Measurements from ENCODE around the gene TRIL.

Gene TRIL

DNA sequence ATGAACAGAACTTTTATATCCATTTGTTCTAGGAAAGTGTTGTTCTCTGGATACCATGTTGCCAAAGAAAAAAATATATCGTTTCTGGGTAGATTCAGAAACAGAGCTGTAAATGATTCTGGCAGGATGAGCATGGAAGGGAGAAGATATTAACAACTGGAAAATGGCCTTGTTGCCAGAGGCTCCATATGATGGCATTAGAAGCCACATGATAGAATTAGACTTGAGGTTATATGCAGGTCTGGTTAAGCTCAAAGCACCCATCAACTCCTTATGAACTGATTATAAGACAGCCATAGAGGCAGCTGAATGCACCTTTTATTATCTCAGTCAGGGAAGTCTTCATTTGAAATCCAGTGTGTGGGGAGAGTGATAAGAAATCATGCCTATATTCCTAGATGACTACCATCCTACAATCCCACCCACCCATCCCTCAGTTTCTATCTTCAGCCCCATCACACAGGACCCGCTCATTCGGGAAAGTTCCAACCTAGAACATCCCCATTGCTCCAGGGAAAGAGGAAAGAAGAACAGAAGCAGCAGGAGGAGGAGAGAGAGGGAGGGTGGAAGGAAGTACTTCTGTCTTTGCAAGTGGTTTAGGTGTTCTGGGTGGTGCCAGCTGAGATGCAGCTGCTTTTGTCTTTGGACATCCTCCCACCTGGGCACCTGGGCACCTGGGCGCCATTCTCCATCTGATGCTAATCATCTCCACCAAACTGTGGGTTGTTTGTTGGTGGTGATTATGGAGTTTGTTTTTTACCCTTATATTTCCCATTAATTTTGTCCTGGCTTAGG, 25.5 kb upstream of the TRIL start:
- Histone ChIP-seq H3K27ac (ENCODE audit: low read depth, low read length) (no peak overlapping the region), H3K4me1 (ENCODE audit: control insufficient read depth in 1 of 2, insufficient read depth in 2 of 2, low read length in 2 of 2) (peaks cover 6 to 23% of the 10 kb centered on the region in 2 donors), H3K9me3 (ENCODE audit: control insufficient read depth in 1 of 2, low read length in 2 of 2) (no peaks in the 10 kb centered on the region), H3K9ac (ENCODE audit: low read depth in 1 of 2, low read length in 2 of 2) (no peak overlapping the region), H3K36me3 (ENCODE audit: control insufficient read depth in 1 of 2, insufficient read depth in 2 of 2, low read length in 2 of 2) (no peaks in the 10 kb centered on the region), H3K4me3 (ENCODE audit: low read depth in 1 of 2, low read length in 2 of 2) (no peak overlapping the region), H3K27me3 (ENCODE audit: control insufficient read depth in 1 of 2, insufficient read depth in 2 of 2, low read length in 2 of 2) (no peaks in the 10 kb centered on the region)

DNA sequence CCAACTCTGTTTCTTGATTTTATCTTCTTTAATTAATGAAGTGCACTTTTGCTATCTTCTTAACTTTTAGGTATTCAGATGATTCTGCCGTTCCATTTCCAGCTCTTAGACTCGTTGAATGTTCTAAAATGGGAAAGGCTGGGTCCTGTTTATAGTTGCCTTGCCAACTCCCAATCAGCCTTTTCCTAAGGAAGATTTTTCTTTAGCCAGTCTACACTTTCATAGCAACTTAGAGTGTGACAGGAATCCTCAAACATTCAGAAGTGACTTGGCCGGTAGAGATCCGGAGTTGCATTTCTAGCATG, 23.0 kb upstream of the TRIL start:
- Histone ChIP-seq H3K9me3 (ENCODE audit: control insufficient read depth in 1 of 2, low read length in 2 of 2) (no peaks in the 10 kb centered on the region), H3K27me3 (ENCODE audit: control insufficient read depth in 1 of 2, insufficient read depth in 2 of 2, low read length in 2 of 2) (no peaks in the 10 kb centered on the region), H3K9ac (ENCODE audit: low read depth in 1 of 2, low read length in 2 of 2) (no peak overlapping the region), H3K27ac (ENCODE audit: low read depth, low read length) (no peak overlapping the region), H3K36me3 (ENCODE audit: control insufficient read depth in 1 of 2, insufficient read depth in 2 of 2, low read length in 2 of 2) (no peaks in the 10 kb centered on the region), H3K4me1 (ENCODE audit: control insufficient read depth in 1 of 2, insufficient read depth in 2 of 2, low read length in 2 of 2) (peaks cover 0 to 12% of the 10 kb centered on the region in 2 donors), H3K4me3 (ENCODE audit: low read depth in 1 of 2, low read length in 2 of 2) (no peak overlapping the region)

DNA sequence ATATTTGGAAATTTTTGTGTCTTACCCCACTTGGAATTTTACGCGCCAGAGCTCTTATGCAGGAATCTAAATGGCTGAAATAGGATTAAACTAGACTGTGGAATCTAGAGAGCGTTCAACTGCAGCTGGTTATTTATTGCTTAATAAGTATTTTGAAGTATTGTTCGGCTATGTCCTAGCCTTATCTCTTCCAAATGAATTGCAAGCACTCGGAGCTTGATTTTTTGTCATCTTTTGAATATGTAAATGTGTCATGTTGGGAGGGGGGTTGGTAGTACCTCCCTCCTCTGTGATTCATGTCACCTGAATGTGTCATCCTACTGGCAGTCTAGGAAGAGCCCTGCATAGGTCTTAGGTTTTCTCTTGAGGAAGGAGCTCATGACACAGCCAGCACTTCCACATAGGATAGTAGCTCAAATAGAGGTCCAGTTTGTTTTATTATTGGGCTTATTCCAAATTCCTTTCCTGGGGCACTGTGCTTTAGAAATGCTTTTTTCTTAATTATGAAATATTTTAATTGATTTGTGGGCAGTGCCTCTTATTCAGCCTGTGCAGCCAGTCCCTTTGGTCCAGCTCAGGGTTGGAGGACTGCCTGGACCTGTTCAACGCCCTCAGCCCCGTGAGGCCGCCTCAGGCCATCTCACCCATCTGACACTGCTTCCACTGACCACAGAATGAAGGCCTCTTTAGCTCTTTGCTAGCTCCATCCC, 22.5 kb upstream of the TRIL start:
- no peak overlapping the region for H3K4me3 ChIP-seq (ENCODE audit: low read depth in 1 of 2, low read length in 2 of 2)
- H3K4me1 ChIP-seq (ENCODE audit: control insufficient read depth in 1 of 2, insufficient read depth in 2 of 2, low read length in 2 of 2), result peaks cover 0 to 7% of the 10 kb centered on the region in 2 donors
- H3K36me3 ChIP-seq (ENCODE audit: control insufficient read depth in 1 of 2, insufficient read depth in 2 of 2, low read length in 2 of 2), result no peaks in the 10 kb centered on the region
- H3K27ac ChIP-seq (ENCODE audit: low read depth, low read length), result no peak overlapping the region
- no peaks in the 10 kb centered on the region for H3K9me3 ChIP-seq (ENCODE audit: control insufficient read depth in 1 of 2, low read length in 2 of 2)
- no peak overlapping the region for H3K9ac ChIP-seq (ENCODE audit: low read depth in 1 of 2, low read length in 2 of 2)
- H3K27me3 ChIP-seq (ENCODE audit: control insufficient read depth in 1 of 2, insufficient read depth in 2 of 2, low read length in 2 of 2), result no peaks in the 10 kb centered on the region

- H3K36me3 ChIP-seq (ENCODE audit: control insufficient read depth in 1 of 2, insufficient read depth in 2 of 2, low read length in 2 of 2), result no peaks in the 10 kb centered on the region
- no peak overlapping the region for H3K4me3 ChIP-seq (ENCODE audit: low read depth in 1 of 2, low read length in 2 of 2)
- H3K4me1 ChIP-seq (ENCODE audit: control insufficient read depth in 1 of 2, insufficient read depth in 2 of 2, low read length in 2 of 2), result peaks cover 0 to 2% of the 10 kb centered on the region in 2 donors
- H3K9ac ChIP-seq (ENCODE audit: low read depth in 1 of 2, low read length in 2 of 2), result no peak overlapping the region
- H3K27me3 ChIP-seq (ENCODE audit: control insufficient read depth in 1 of 2, insufficient read depth in 2 of 2, low read length in 2 of 2), result no peaks in the 10 kb centered on the region
- H3K9me3 ChIP-seq (ENCODE audit: control insufficient read depth in 1 of 2, low read length in 2 of 2), result no peaks in the 10 kb centered on the region
- H3K27ac ChIP-seq (ENCODE audit: low read depth, low read length), result no peak overlapping the region
Observed at GRCh38 chr7:28979776-28980175, 21.6 kb upstream of the TRIL start.

- Histone ChIP-seq H3K9me3 (ENCODE audit: control insufficient read depth in 1 of 2, low read length in 2 of 2) (peaks cover 5 to 8% of the 10 kb centered on the region in 2 donors), H3K27ac (ENCODE audit: low read depth, low read length) (no peak overlapping the region), H3K36me3 (ENCODE audit: control insufficient read depth in 1 of 2, insufficient read depth in 2 of 2, low read length in 2 of 2) (no peaks in the 10 kb centered on the region)
Observed at GRCh38 chr7:28977881-28978280, 19.8 kb upstream of the TRIL start.

GRCh38 chr7:28976022-28976421, 17.9 kb upstream of the TRIL start:
- Histone ChIP-seq H3K27me3 (ENCODE audit: control insufficient read depth in 1 of 2, insufficient read depth in 2 of 2, low read length in 2 of 2) (no peaks in the 10 kb centered on the region), H3K4me1 (ENCODE audit: control insufficient read depth in 1 of 2, insufficient read depth in 2 of 2, low read length in 2 of 2) (no peaks in the 10 kb centered on the region), H3K27ac (ENCODE audit: low read depth, low read length) (no peak overlapping the region), H3K4me3 (ENCODE audit: low read depth in 1 of 2, low read length in 2 of 2) (no peak overlapping the region), H3K9me3 (ENCODE audit: control insufficient read depth in 1 of 2, low read length in 2 of 2) (peaks cover 9 to 12% of the 10 kb centered on the region in 2 donors), H3K9ac (ENCODE audit: low read depth in 1 of 2, low read length in 2 of 2) (no peak overlapping the region), H3K36me3 (ENCODE audit: control insufficient read depth in 1 of 2, insufficient read depth in 2 of 2, low read length in 2 of 2) (no peaks in the 10 kb centered on the region)

More at GRCh38 chr7:28977881-28978280, 19.8 kb upstream of the TRIL start:
- Histone ChIP-seq H3K4me3 (ENCODE audit: low read depth in 1 of 2, low read length in 2 of 2) (no peak overlapping the region), H3K27me3 (ENCODE audit: control insufficient read depth in 1 of 2, insufficient read depth in 2 of 2, low read length in 2 of 2) (no peaks in the 10 kb centered on the region), H3K4me1 (ENCODE audit: control insufficient read depth in 1 of 2, insufficient read depth in 2 of 2, low read length in 2 of 2) (no peaks in the 10 kb centered on the region), H3K9ac (ENCODE audit: low read depth in 1 of 2, low read length in 2 of 2) (no peak overlapping the region)

- Histone ChIP-seq H3K4me3 (ENCODE audit: low read depth in 1 of 2, low read length in 2 of 2) (no peak overlapping the region), H3K9me3 (ENCODE audit: control insufficient read depth in 1 of 2, low read length in 2 of 2) (peaks cover 9 to 20% of the 10 kb centered on the region in 2 donors), H3K9ac (ENCODE audit: low read depth in 1 of 2, low read length in 2 of 2) (no peak overlapping the region), H3K4me1 (ENCODE audit: control insufficient read depth in 1 of 2, insufficient read depth in 2 of 2, low read length in 2 of 2) (no peaks in the 10 kb centered on the region), H3K27me3 (ENCODE audit: control insufficient read depth in 1 of 2, insufficient read depth in 2 of 2, low read length in 2 of 2) (no peaks in the 10 kb centered on the region), H3K27ac (ENCODE audit: low read depth, low read length) (no peak overlapping the region), H3K36me3 (ENCODE audit: control insufficient read depth in 1 of 2, insufficient read depth in 2 of 2, low read length in 2 of 2) (no peaks in the 10 kb centered on the region)
Observed at GRCh38 chr7:28973591-28973990, 15.5 kb upstream of the TRIL start.

GRCh38 chr7:28964056-28964455, 5.9 kb upstream of the TRIL start:
- H3K9me3 ChIP-seq (ENCODE audit: control insufficient read depth in 1 of 2, low read length in 2 of 2), result no peaks in the 10 kb centered on the region
- no peaks in the 10 kb centered on the region for H3K27me3 ChIP-seq (ENCODE audit: control insufficient read depth in 1 of 2, insufficient read depth in 2 of 2, low read length in 2 of 2)
- no peak overlapping the region for H3K27ac ChIP-seq (ENCODE audit: low read depth, low read length)
- H3K36me3 ChIP-seq (ENCODE audit: control insufficient read depth in 1 of 2, insufficient read depth in 2 of 2, low read length in 2 of 2), result no peaks in the 10 kb centered on the region
- no peak overlapping the region for H3K9ac ChIP-seq (ENCODE audit: low read depth in 1 of 2, low read length in 2 of 2)
- H3K4me3 ChIP-seq (ENCODE audit: low read depth in 1 of 2, low read length in 2 of 2), result no peak overlapping the region
- H3K4me1 ChIP-seq (ENCODE audit: control insufficient read depth in 1 of 2, insufficient read depth in 2 of 2, low read length in 2 of 2), result no peaks in the 10 kb centered on the region

DNA sequence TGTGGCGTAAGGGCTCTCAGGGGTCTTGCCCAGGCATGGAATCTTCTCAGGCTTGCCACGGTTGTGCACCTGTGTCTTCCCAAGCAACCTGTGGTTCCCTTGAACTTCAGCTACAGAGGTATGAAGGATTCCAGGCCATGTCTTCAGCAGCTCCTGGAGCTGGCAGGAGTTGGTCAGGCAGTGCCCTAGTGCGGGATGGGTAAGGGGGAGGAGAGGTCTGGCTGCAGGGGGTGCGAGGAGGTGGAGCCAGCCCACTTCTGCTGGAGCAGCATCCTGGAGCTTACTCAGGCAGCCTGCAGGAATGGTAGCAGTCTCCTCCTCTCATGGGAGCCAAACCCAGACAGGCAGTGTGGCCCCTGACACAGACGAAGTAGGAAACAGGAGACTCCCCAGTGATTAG, 3.8 kb upstream of the TRIL start:
- Histone ChIP-seq H3K9ac (ENCODE audit: low read depth in 1 of 2, low read length in 2 of 2) (no peak overlapping the region), H3K36me3 (ENCODE audit: control insufficient read depth in 1 of 2, insufficient read depth in 2 of 2, low read length in 2 of 2) (no peaks in the 10 kb centered on the region), H3K27me3 (ENCODE audit: control insufficient read depth in 1 of 2, insufficient read depth in 2 of 2, low read length in 2 of 2) (peaks cover 4 to 5% of the 10 kb centered on the region in 2 donors), H3K4me3 (ENCODE audit: low read depth in 1 of 2, low read length in 2 of 2) (no peak overlapping the region), H3K9me3 (ENCODE audit: control insufficient read depth in 1 of 2, low read length in 2 of 2) (no peaks in the 10 kb centered on the region), H3K4me1 (ENCODE audit: control insufficient read depth in 1 of 2, insufficient read depth in 2 of 2, low read length in 2 of 2) (peaks cover 8 to 10% of the 10 kb centered on the region in 2 donors), H3K27ac (ENCODE audit: low read depth, low read length) (no peak overlapping the region)

DNA sequence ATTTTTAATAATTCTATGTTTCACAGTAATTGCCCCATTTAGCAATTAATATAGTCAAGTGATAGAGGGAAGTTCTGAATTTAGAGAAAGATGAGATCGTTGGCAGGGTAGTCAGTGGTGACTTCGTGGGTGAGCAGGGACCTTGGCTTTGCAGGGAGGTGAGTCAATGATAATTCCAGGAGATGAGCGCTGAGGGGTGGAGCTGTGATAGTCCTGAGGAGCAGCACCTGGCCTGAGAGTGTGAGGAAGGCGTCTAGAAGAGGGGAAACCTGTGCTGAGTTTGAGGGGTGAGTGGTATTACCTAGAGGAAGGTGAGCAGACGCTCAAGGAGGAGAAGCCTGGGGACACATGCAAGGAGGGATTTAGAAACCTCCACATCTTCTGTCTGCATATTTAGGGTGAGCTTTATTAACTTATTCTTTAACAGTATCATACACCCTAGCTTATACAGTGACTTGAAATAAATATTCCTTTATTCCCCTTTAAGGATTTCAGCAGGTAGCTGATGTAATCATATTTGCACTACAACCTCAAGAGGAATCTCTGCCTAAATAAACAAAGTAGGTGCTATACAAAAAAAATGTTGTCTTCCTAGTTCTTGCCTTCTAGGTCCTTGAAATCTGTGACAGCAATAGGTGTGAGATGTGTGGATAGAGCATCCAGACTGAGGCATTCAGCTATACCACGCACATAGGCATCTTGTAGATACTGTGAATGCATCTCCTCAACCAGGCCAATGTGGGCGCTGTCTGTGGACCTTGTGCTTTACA, 2.1 kb upstream of the TRIL start:
- Histone ChIP-seq H3K27me3 (ENCODE audit: control insufficient read depth in 1 of 2, insufficient read depth in 2 of 2, low read length in 2 of 2) (peaks cover 6% of the 10 kb centered on the region in 2 donors), H3K36me3 (ENCODE audit: control insufficient read depth in 1 of 2, insufficient read depth in 2 of 2, low read length in 2 of 2) (no peaks in the 10 kb centered on the region), H3K4me1 (ENCODE audit: control insufficient read depth in 1 of 2, insufficient read depth in 2 of 2, low read length in 2 of 2) (peaks cover 14 to 27% of the 10 kb centered on the region in 2 donors)

More for the DNA sequence above, 2.1 kb upstream of the TRIL start:
- H3K4me3 ChIP-seq (ENCODE audit: low read depth in 1 of 2, low read length in 2 of 2), result no peak overlapping the region
- H3K27ac ChIP-seq (ENCODE audit: low read depth, low read length), result no peak overlapping the region
- H3K9me3 ChIP-seq (ENCODE audit: control insufficient read depth in 1 of 2, low read length in 2 of 2), result no peaks in the 10 kb centered on the region
- no peak overlapping the region for H3K9ac ChIP-seq (ENCODE audit: low read depth in 1 of 2, low read length in 2 of 2)

All from duodenal mucosa (tissue), 2 donors.